Neural cell (in vitro differentiated cells): Measurements from ENCODE around the gene FCRLB. TPM values are rescaled to one million over a fixed set of nuclear protein-coding genes. Genes with fewer than 3 reads are reported as not detected.

Experiments used
- H2AFZ ChIP-seq: fragments of 200-600, 300-800 bp; sonication (generic), shearing (Covaris generic); 2 replicates; pipeline ENCODE4 v1.6.0; 2014; ENCODE audit warnings: low read depth, mild to moderate bottlenecking, antibody characterized with exemption, low read length, moderate library complexity
- H3F3A ChIP-seq: fragments of 200-600 bp; shearing (Covaris generic); 2 replicates; pipeline ENCODE4 v1.6.1; 2016; ENCODE audit warnings: mild to moderate bottlenecking, moderate library complexity, mixed read lengths, antibody characterized with exemption, low read length; ENCODE audit not compliant: insufficient read depth, poor library complexity, severe bottlenecking
- H3K27ac ChIP-seq: fragments of 200-600, 300-800 bp; sonication (generic), shearing (Covaris generic); 2 replicates; pipeline ENCODE4 v1.5.1; 2014; ENCODE audit warnings: mild to moderate bottlenecking, low read length, moderate library complexity
- H3K27me3 ChIP-seq: fragments of 300-800, 200-600 bp; sonication (generic), shearing (Covaris generic); 2 replicates; pipeline ENCODE4 v1.6.0; 2014; ENCODE audit warnings: mild to moderate bottlenecking, low read depth, low read length, moderate library complexity; ENCODE audit not compliant: insufficient read depth
- H3K36me3 ChIP-seq: fragments of 300-800, 200-600 bp; sonication (generic), shearing (Covaris generic); 2 replicates; pipeline ENCODE4 v1.5.1; 2014; ENCODE audit warnings: mild to moderate bottlenecking, antibody characterized with exemption, low read length, moderate library complexity; ENCODE audit not compliant: insufficient read depth
- H3K4me2 ChIP-seq: fragments of 300-800, 200-600 bp; sonication (generic), shearing (Covaris generic); 2 replicates; pipeline ENCODE4 v1.6.0; 2014; ENCODE audit warnings: mild to moderate bottlenecking, low read length
- H3K4me3 ChIP-seq: fragments of 300-800, 200-600 bp; sonication (generic), shearing (Covaris generic); 2 replicates; pipeline ENCODE4 v1.5.1; 2014; ENCODE audit warnings: mild to moderate bottlenecking, low read length, moderate library complexity
- H3K79me2 ChIP-seq: fragments of 200-600 bp; shearing (Covaris generic); replicated peaks from 2 replicates; pipeline ENCODE4 v1.6.0; 2014; ENCODE audit warnings: mild to moderate bottlenecking, low read length, moderate library complexity; ENCODE audit not compliant: insufficient read depth
- H3K9ac ChIP-seq: fragments of 300-800, 200-600 bp; sonication (generic), shearing (Covaris generic); 2 replicates; pipeline ENCODE4 v1.6.1; 2016; ENCODE audit warnings: mild to moderate bottlenecking, low read length, mixed read lengths
- H3K9me2 ChIP-seq: fragments of 200-600 bp; shearing (Covaris generic); 2 replicates; pipeline ENCODE4 v1.6.1; 2016; ENCODE audit warnings: mild to moderate bottlenecking, low read length, mixed read lengths; ENCODE audit not compliant: insufficient read depth
- H3K9me3 ChIP-seq: fragments of 200-600, 300-800 bp; sonication (generic), shearing (Covaris generic); 2 replicates; pipeline ENCODE4 v1.6.1; 2016; ENCODE audit warnings: mild to moderate bottlenecking, mixed run types, low read length, moderate library complexity, mixed read lengths
- H4K20me1 ChIP-seq: fragments of 200-600 bp; shearing (Covaris generic); 2 replicates; pipeline ENCODE4 v1.6.1; 2016; ENCODE audit warnings: mild to moderate bottlenecking, mixed run types; ENCODE audit not compliant: insufficient read depth
- EZH2 ChIP-seq: fragments of 200-600, 300-800 bp; shearing (Covaris generic), sonication (generic); IDR thresholded peaks from 2 replicates; pipeline ENCODE4 v1.6.1; 2014; ENCODE audit warnings: antibody characterized with exemption, low read length, borderline replicate concordance, mild to moderate bottlenecking; ENCODE audit not compliant: insufficient read depth, poor library complexity, severe bottlenecking
- MXI1 ChIP-seq: fragments of 450-650 bp; conservative IDR thresholded peaks from 2 replicates; pipeline ENCODE4 v1.6.1; 2014; ENCODE audit warnings: antibody characterized with exemption, mild to moderate bottlenecking; ENCODE audit not compliant: poor library complexity, severe bottlenecking
- RAD21 ChIP-seq: fragments of 450-650 bp; conservative IDR thresholded peaks from 2 replicates; pipeline ENCODE4 v1.6.1; 2014; ENCODE audit warnings: antibody characterized with exemption, mild to moderate bottlenecking, moderate library complexity
- TAF1 ChIP-seq: IDR thresholded peaks from 2 replicates; pipeline ENCODE4 v1.6.1; 2012; ENCODE audit warnings: low read depth
- polyA plus RNA-seq: library from polyadenylated mRNA; depleted of rRNA; stranded (reverse); fragments of >200 nt; gene quantifications from 2 replicates; pipeline ENCODE4 v1.2.3, GENCODE V29; 2014
- TF ChIP-seq, protein P1 (sequence below): IDR thresholded peaks from 2 replicates; pipeline ENCODE4 v1.6.1; 2012; ENCODE audit warnings: borderline replicate concordance
- TF ChIP-seq, protein P2 (sequence below): fragments of 450-650 bp; IDR thresholded peaks from 2 replicates; pipeline ENCODE4 v1.5.1; 2014; ENCODE audit warnings: antibody characterized with exemption, mild to moderate bottlenecking, moderate library complexity; ENCODE audit not compliant: poor library complexity, severe bottlenecking

FCRLB gene
- polyA plus RNA-seq, 1 donor from 2014 or later: 0.45 TPM

DNA sequence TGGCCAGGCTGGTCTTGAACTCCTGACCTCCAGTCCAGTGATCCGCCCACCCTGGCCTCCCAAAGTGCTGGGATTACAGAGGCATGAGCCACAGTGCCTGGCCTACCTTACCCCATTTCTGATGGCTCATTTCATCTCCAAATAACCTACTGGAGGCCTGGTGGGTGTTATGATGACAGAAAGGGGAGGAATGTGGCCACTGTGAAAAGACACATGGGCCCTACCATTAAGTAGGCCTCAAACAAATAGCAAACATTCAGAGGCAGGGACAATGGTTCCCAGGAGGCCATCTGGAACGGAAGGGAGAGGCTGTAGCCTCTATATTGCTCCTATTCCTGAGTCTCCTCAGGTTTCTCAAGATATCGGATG, 15.2 kb upstream of the FCRLB start:
- no peaks in the 10 kb centered on the region for H3K27me3 ChIP-seq
- no peaks in the 10 kb centered on the region for H3K79me2 ChIP-seq
- no peaks in the 10 kb centered on the region for H3F3A ChIP-seq
- no peak overlapping the region for H3K9ac ChIP-seq
- H3K27ac ChIP-seq: no peak overlapping the region
- H2AFZ ChIP-seq: no peak overlapping the region
- TF ChIP-seq, protein P1, sequence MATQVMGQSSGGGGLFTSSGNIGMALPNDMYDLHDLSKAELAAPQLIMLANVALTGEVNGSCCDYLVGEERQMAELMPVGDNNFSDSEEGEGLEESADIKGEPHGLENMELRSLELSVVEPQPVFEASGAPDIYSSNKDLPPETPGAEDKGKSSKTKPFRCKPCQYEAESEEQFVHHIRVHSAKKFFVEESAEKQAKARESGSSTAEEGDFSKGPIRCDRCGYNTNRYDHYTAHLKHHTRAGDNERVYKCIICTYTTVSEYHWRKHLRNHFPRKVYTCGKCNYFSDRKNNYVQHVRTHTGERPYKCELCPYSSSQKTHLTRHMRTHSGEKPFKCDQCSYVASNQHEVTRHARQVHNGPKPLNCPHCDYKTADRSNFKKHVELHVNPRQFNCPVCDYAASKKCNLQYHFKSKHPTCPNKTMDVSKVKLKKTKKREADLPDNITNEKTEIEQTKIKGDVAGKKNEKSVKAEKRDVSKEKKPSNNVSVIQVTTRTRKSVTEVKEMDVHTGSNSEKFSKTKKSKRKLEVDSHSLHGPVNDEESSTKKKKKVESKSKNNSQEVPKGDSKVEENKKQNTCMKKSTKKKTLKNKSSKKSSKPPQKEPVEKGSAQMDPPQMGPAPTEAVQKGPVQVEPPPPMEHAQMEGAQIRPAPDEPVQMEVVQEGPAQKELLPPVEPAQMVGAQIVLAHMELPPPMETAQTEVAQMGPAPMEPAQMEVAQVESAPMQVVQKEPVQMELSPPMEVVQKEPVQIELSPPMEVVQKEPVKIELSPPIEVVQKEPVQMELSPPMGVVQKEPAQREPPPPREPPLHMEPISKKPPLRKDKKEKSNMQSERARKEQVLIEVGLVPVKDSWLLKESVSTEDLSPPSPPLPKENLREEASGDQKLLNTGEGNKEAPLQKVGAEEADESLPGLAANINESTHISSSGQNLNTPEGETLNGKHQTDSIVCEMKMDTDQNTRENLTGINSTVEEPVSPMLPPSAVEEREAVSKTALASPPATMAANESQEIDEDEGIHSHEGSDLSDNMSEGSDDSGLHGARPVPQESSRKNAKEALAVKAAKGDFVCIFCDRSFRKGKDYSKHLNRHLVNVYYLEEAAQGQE: no peak
- TF ChIP-seq TAF1: no peak
- no peak for TF ChIP-seq RAD21
- no peak overlapping the region for H3K4me3 ChIP-seq
- H4K20me1 ChIP-seq: no peaks in the 10 kb centered on the region
- H3K9me2 ChIP-seq: no peaks in the 10 kb centered on the region
- H3K9me3 ChIP-seq: no peaks in the 10 kb centered on the region
- no peak overlapping the region for H3K4me2 ChIP-seq
- no peaks in the 10 kb centered on the region for H3K36me3 ChIP-seq

DNA sequence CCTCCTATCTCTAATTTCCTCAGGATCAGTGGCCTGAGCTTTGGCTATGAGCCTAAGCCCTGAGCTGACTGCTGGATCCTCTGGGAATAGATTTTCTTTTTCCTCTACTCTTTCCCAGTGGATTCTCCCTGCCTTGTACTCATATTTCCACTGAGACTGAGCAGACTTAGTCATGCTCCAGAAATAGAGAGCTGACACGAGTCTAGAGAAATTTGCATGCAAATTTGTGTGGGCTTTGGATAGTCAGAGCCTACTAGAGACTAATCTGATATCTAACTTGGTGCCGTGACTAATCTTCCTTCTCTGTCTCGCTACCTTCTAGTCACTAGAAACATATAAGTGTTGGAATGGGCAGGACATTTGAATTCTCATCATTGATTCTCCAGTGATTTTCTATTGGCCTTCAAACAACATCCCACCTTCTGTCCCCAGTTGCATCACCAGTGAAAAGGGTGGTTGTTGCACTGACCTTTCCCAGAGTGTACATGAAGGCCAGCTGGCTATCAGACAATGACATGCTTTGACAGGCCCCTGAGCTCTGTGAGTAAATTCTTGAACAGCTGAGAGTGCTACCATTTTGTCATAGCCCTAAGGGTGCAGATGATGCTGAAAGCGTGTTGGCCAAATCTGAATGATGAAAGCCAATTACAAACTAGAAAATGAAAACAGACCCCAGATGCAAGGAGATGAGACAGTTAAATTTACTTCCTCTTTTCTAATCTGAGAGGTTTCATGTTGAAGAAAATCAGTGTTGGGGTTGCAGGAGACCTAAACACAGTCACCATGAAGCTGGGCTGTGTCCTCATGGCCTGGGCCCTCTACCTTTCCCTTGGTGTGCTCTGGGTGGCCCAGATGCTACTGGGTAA, 14.6 kb upstream of the FCRLB start, which contains the start of gene FCRLA:
Gene FCRLA, plus strand, starts transcription at position 748 of the 866 bp plus-strand sequence. Its CDS starts 36 bp downstream, at position 784.
- no peaks in the 10 kb centered on the region for H4K20me1 ChIP-seq
- H3K4me2 ChIP-seq: no peak within 1 kb of the TSS
- H3K36me3 ChIP-seq: no peaks in the 10 kb centered on the region
- H3K27me3 ChIP-seq: no peaks in the 10 kb centered on the region
- no peaks in the 10 kb centered on the region for H3K9me2 ChIP-seq
- no peak within 1 kb of the TSS for H3K4me3 ChIP-seq
- no peak within 1 kb of the TSS for H3K27ac ChIP-seq
- H3K9me3 ChIP-seq: no peaks in the 10 kb centered on the region
- no peaks in the 10 kb centered on the region for H3K79me2 ChIP-seq
- TF ChIP-seq, protein P2, sequence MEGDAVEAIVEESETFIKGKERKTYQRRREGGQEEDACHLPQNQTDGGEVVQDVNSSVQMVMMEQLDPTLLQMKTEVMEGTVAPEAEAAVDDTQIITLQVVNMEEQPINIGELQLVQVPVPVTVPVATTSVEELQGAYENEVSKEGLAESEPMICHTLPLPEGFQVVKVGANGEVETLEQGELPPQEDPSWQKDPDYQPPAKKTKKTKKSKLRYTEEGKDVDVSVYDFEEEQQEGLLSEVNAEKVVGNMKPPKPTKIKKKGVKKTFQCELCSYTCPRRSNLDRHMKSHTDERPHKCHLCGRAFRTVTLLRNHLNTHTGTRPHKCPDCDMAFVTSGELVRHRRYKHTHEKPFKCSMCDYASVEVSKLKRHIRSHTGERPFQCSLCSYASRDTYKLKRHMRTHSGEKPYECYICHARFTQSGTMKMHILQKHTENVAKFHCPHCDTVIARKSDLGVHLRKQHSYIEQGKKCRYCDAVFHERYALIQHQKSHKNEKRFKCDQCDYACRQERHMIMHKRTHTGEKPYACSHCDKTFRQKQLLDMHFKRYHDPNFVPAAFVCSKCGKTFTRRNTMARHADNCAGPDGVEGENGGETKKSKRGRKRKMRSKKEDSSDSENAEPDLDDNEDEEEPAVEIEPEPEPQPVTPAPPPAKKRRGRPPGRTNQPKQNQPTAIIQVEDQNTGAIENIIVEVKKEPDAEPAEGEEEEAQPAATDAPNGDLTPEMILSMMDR: no peak
- TF ChIP-seq TAF1 (no peak), EZH2 (no peak), MXI1 (no peak)
- TF ChIP-seq, protein P1: no peak
- H3F3A ChIP-seq: no peaks in the 10 kb centered on the region
- no peak within 1 kb of the TSS for H3K9ac ChIP-seq
- H2AFZ ChIP-seq: no peak within 1 kb of the TSS
